ENCODE measurements around the gene C6orf47.

The C6orf47 gene

GRCh38 chr6:31687321-31687720, 26.7 kb upstream of the C6orf47 start:
- no peak for DNase-seq

DNA sequence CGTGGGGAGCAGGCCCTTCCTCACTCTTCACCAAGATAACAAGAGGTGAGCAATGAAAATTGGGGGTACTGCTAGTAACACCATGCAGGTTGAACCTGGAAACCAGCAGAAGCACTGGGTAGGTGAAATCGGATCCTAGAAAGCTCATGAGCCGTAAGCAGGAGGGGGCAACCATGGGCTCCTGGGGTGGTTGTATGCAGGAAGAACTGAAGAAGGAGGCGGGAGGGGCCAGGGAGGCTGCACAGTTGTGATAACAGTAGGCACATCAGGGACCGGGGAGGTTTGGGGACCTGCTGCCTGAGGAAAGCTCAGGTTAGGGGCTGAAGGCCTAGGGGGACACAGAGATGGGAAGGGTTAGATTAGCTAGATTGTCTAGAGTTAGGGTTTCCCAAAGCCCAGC, 25.9 kb upstream of the C6orf47 start:
- no peak for DNase-seq

DNA sequence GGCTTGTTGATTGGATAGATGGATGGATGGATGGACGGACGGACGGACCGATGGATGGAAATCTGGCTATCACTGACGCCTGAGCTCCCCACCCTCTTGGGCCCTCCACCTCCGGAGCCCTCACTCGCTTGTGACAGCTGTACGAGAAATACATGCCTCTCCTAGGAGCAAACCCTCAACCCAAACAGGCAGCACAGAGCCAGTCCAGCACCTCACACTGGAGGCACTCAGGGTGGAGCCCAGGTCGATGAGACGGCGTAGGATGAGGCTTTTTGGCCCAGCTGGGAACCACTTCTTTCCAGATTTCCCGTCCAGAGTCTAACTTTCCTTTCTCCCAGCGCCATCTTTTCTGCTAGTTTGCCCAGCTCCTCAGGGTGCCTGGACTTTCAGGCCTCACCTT, 23.0 kb upstream of the C6orf47 start:
- no peak for DNase-seq

DNA sequence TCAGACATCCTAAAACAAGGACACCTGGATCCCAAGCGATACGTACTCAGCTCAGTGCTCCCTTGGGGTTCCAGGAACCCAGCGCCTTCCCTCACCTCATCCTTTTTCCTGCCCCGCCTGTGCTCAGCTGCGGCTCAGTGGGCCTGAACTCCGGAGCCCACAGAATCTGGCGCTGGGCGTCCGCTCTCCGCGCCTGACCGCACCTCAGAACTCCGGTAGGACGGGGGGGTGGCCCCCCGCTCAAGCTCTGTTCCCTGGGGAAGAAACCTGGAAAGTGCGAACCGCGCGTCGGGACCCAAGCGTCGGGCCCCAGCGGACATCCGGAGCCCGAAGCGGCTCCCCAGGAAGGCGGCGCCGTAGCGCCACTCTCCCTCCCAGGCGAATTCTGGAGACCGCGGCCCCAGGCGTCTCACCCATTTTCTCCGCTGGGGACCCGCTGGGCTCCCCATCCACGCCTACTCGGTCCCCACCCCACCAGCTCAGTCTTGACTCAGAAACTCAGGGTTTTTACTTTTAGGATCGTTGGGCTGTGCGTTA, 20.6 kb upstream of the C6orf47 start:
- DNase-seq = peak; percentile 22 to 49

- DNase-seq = peak; percentile 36 to 59
Measured at GRCh38 chr6:31680226-31681134, 19.9 kb upstream of the C6orf47 start, which contains the start of gene LY6G5C. TSS of gene LY6G5C (minus strand) at chr6:31681067. CDS start at chr6:31680373, 694 bp downstream.

DNA sequence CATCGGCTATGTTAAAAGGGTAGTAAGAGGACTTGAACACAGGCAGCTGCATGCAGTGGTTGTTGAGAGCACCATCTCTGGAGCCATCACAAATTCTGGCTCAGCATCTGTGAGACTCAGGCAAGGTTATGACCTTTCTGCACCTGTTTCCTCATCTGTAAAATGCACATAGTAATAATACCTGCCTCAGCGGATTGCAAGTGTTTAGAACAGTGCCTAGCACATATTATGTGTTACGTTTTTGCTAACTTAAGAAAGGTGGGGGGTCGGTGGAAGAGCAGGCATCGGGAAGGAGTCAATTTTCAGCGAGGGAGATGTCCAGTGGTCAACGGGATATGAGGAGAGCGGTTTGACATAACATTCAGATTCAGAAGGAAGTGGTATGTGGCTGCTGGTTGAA, 17.4 kb upstream of the C6orf47 start:
- no peak for DNase-seq

DNA sequence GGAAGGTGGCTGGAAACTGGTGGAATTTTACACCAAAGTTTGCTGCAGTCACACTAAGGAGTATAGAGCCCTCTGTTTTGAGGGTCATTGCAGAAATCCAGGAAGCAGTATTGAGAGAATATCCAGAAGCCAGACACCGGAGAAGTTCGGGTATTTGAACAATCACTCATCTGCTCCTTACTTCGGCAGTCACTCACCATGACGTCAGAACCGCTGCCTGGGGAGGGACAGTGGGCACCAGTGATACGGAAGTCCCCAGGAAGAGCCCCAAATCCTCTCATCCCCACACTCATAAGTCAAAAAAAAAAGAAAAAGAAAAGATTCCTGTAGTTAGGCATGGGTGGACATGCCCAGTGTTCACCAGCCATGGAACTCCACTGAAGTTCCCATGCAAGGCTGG, 16.3 kb upstream of the C6orf47 start:
- DNase-seq = no peak

- DNase-seq = no peak
Measured at GRCh38 chr6:31676322-31676903, 15.8 kb upstream of the C6orf47 start.

DNA sequence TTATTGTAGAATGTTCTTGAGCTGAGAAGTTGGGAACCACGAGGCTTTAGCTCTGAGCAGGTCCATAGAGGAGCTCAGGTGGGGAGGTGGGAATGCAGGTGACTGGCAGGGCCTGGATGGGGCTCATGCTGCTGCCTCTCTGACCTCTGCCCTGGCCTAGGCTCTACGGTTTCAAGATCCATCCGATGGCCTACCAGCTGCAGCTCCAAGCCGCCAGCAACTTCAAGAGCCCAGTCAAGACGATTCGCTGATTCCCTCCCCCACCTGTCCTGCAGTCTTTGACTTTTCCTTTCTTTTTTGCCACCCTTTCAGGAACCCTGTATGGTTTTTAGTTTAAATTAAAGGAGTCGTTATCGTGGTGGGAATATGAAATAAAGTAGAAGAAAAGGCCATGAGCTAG, 9.1 kb upstream of the C6orf47 start, which contains the start of gene LY6G5B:
TSS of gene LY6G5B (plus strand) at position 301 of the 400 bp plus-strand sequence. CDS start 975 bp downstream, outside the sequence.
- DNase-seq = no peak

- no peak for DNase-seq
Measured at GRCh38 chr6:31666337-31666965, 5.9 kb upstream of the C6orf47 start.

DNA sequence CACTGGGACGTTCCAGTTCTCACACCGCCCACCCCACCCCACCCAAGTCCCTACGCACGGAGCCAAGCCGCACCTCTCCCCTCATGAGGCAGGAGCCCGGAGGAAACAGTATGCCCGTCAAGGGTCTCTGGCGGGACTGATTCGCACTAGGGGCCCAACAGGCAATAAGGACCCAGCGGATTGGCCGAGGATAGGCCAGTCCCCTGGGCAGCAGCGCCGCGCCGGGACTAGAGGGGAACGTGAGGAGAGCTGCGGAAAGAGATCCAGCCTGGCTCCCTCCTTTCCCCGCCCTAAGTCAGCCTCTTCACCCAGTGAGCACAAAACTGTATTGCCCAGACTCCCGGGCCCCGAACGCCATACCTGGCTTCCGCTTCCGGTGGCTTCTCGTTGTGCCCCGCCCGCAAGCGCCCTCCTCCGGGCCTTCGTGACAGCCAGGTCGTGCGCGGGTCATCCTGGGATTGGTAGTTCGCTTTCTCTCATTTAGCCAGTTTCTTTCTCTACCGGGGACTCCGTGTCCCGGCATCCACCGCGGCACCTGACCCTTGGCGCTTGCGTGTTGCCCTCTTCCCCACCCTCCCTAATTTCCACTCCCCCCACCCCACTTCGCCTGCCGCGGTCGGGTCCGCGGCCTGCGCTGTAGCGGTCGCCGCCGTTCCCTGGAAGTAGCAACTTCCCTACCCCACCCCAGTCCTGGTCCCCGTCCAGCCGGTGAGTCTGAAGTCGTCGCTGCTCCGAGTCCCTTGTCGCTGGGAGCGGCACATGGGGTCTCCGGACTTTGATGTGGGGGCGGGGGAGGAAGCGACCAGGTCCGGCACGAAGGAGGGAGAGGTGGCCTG, 5.1 kb upstream of the C6orf47 start, which contains the start of gene CSNK2B:
TSS of gene CSNK2B (plus strand) at position 580 of the 836 bp plus-strand sequence. CDS start 752 bp downstream, outside the sequence.
- peak; percentile 96 for DNase-seq

GRCh38 chr6:31664790-31665500, 4.4 kb upstream of the C6orf47 start, which contains the start of gene GPANK1:
TSS of gene GPANK1 (minus strand) at chr6:31664997. CDS start at chr6:31664478, 519 bp downstream.
- peak; percentile 71 to 73 for DNase-seq

- no peak for DNase-seq
Measured at GRCh38 chr6:31663961-31664789, 3.6 kb upstream of the C6orf47 start.

- no peak for DNase-seq
Measured at GRCh38 chr6:31663126-31663960, 2.8 kb upstream of the C6orf47 start.

GRCh38 chr6:31662124-31662723, 1.6 kb upstream of the C6orf47 start:
- no peak for DNase-seq

DNA sequence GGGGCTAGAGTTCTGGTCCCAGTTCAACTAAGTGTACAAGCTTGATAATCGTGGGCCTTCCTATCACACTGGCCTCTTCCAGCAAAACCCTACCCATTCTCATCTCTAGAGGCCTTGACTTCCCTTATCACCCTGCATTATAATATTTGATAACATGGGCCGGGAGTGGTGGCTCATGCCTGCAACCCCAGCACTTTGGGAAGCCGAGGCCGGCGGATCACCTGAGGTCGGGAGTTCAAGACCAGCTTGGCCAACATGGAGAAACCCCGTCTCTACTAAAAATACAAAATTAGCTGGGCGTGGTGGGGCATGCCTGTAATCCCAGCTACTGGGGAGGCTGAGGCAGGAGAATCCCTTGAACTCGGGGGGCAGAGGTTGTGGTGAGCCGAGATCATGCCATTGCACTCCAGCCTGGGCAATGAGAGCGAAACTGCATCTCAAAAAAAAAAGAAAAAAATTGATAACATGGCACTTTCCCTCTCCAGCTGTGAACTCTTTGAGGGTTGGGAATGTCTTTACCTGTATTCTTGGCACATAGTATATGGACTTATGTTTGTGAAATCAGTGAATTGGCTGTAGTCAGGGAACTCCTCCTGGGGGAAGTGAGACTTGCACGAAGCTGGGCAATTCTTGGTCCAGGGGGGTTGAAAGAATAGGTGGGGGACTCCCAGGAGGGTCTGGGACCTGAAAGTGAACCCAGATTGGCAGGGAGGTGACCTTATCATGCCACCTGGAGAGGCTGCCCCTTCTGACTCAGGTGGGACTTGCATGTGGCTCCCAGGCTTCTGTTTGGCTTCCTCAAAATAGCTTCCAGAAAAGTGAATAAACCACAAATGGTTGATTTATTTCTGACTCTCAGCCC, 915 bp upstream of the C6orf47 start:
- no peak for DNase-seq

DNA sequence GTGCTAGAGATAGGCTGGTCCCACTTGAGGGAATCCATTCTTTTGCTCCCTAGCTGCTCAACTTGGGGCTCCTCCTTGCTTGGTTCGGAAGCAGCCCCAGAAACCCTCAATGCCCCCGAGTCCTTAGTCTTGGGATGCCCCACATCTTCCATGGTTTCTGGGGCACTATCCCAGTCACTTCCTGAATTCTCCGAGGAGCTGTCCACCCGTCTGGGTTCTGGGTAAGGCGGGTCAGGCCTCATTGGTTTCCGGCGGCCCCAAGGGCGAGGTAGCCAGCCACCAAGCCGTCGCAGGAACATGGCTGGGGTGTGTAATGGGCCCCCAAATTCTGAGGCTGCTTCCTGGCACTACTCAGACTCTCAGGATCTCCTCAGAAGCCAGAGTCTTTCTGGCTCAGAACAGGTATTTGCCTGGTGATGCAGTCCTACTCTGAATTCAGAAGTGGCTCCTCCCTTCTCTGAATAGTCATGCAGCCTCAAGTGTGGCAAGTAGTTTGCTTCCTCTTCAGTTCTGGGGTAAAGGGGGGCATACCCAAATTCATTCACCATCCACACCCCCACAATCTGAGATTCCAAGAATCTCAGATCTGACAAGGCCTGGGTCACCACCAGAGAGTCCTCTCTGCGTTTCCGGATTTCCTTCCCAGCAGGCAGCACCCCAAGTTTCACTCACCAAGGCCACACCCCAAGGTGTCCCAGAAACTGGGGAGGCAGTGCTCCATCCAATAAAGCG, 763 bp downstream of the C6orf47 start:
- no peak for DNase-seq

Data from bone marrow (tissue), 2 donors.